Subcutaneous adipose tissue (tissue), 4 donors: ENCODE measurements around the gene NODAL. TPM values are rescaled to one million over a fixed set of nuclear protein-coding genes. Genes with fewer than 3 reads are reported as not detected.

Experiments used
- CTCF ChIP-seq: fragments of 450-650 bp; IDR thresholded peaks from one replicate; pipeline ENCODE4 v1.5.1; 2016; ENCODE audit warnings: low read depth, mild to moderate bottlenecking, control low read depth, antibody characterized with exemption, moderate library complexity
- total RNA-seq, 4 donors: library from RNA; depleted of rRNA; stranded (reverse); fragments of >200 nt; gene quantifications; one replicate each; pipeline ENCODE4 v1.1.0, GENCODE V29; 2016

The NODAL gene
- total RNA-seq, 4 donors from 2014 or later: not detected

GRCh38 chr10:70409772-70410171 lies 31.7 kb downstream of the NODAL start:
- no peak for TF ChIP-seq CTCF

- no peak for TF ChIP-seq CTCF
Measured at GRCh38 chr10:70405037-70405824, 36.2 kb downstream of the NODAL start.

- TF ChIP-seq CTCF: no peak
Measured at GRCh38 chr10:70404787-70405036, 36.8 kb downstream of the NODAL start.

GRCh38 chr10:70404036-70404786 lies 37.3 kb downstream of the NODAL start, which contains the start of gene EIF4EBP2:
Gene EIF4EBP2 (plus strand): TSS chr10:70404145. CDS start chr10:70404402, 257 bp downstream.
- TF ChIP-seq CTCF: no peak

- no peak for TF ChIP-seq CTCF
Measured at GRCh38 chr10:70403483-70404035, 37.9 kb downstream of the NODAL start.

- TF ChIP-seq CTCF: no peak
Measured at GRCh38 chr10:70399177-70399576, 42.3 kb downstream of the NODAL start.

GRCh38 chr10:70396140-70396539 lies 45.3 kb downstream of the NODAL start:
- no peak for TF ChIP-seq CTCF
